Measurements from ENCODE around the gene OPN3.

The OPN3 gene

DNA sequence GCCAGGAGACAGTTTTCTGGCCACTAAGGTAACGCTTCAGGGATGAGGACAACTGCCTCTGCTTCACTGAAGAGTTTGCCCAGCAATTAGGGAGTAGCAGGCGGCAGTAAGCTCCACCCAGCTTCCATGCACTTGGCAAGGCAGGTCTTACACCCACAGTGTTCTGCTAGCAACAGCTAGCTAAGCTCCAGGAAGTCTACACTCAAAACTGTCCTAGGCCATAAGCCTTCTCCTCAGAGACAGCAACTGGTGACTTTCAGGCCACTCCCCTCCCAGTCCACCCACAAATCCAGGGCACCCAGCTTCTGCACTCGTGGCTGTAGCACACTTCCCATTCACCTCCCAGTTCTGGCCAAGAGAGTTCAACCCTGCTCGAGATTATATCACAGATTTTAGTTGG, 60.7 kb downstream of the OPN3 start:
- no peak for DNase-seq

DNA sequence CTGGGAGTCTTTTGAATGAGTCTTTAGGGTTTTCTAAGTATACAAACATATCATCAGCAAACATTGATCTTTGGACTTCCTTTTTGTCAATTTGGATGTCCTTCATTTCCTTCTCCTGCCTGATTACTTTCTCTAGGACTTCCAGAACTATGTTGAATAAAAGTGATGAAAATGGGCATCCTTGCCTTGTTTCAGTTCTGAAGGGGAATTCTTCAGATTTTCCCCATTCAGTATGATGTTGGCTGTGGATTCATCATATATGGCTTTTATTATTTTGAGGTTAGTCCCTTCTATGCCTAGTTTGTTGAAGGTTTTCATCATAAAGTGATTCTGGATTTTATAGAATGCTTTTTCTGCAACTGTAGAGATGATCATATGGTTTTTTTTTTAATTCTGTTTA, 66.0 kb downstream of the OPN3 start:
- no peak for DNase-seq

DNA sequence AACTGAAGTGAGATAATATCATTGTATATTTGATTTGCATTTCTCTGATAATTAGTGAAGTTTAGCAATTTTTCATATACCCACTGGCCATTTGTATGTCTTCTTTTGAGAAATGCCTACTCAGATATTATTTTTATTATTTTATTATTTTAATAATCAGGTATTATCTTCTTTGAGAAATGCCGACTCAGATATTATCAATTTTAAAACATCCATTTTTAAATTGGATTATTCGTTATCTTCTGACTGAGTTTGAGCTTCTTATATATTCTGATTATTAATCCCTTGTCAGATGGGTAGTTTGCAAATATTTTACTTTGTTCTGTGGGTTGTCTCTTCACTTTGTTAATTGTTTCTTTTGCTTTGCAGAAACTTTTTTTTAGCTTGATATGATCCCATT, 70.3 kb downstream of the OPN3 start:
- DNase-seq: no peak

DNA sequence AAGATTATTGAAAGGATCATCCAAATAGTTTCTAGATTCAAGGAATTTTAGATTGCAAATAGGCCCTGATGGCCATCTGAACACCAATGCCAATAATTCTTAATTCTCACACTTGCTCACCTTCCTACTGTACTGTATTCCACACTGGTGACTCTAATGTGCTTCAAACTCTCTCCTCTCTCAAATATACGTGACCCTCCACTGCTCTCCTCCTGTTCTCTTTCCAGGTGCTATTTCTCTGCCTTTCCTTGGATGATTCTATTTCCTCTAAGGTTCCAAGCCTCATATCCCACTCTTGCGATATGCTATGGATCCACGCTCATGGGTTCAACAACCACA, 79.4 kb downstream of the OPN3 start:
- no peak for DNase-seq

DNA sequence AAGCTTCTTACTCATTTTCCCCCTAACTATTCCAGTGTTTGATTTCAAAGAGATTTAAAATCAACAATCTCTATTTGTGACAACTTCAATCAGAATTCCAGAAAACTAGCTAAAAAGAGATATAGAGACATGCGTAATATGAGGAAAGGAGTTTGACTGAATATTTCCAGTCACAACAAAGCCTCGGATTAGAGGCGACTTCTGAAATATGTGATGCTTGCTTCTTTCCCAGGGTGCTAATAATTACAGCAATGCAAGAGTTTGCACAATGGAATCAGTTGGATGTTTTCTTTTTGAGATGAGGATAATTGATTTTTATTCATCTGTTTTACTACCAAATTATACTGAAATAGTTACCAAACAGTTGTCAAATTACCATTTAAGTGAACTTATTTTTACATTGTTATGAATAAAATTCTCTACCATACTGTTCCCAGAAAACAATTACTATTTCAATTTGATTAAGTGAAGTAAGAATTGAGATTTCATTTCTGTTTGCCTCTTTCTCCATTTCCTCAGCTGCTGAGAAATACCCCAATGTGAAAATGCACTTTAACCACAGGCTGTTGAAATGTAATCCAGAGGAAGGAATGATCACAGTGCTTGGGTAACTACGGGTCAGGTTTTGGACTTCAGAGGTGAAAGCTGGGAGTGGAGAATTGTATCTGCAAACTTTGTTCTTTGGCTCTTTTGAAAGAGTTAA, 79.9 kb downstream of the OPN3 start:
- no peak for DNase-seq

DNA sequence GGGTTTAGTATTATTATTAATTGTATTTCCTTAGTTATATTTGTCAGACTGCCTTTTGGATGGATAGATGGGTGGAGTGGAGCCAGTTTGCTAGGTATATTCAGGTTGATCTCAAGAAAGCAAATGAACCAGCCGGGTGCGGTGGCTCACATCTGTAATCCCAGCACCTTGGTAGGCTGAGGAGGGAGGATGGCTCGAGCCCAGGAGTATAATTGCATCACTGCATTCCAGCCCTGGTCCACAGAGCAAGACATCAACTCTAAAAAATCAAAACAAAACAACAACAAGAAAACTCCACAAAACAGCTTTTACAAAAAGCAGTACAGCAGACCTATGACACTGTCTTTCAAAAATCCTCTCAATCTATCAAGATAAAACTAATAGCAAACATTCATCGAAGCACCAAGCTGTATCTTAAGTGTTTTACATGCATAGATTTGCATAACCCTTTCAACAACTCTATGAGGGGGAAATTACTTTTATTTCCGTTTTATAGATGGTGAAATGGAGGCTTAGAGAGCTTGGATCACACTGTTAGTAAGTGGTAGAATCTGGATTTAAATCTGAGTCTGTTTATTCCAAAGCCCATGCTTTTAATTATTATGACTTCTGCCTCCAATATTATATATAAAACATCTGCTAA, 82.5 kb downstream of the OPN3 start:
- DNase-seq: no peak

DNA sequence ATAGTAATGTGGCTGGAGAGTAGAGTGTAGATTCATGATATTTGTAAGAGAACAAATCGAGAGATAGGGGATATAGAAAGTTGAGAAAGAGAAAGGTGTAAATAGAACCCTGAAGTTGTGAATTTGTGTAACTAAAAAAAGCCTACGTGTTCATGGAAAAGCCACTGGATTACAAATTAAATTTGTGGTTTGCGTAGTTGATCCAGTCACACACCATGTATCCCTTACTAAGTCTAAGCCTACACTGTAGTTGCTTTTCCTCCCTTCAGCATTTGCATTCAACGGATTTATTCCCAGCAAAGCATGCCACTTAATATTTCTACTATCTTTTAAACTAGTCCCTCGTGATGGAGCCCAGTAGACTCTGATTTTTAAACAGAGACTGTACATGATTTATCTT, 83.1 kb downstream of the OPN3 start:
- DNase-seq: no peak

DNA sequence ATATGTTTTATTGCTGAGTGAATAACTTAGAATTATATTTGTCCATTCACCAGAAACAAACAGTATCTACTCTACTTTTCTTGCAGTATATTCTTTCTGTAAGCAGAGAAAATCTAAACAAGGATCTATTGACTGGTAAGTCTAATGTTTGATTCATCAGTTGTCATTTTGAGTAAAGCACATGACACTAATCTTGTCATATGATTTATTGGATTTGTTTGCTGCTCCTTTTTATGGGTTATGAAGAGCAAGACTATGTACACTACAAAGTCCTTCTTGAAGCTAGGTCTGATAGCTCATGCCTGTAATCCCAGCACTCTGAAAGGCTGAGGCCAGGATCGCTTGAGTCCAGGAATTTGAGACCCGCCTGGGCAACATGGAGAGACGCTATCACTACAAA, 84.6 kb downstream of the OPN3 start:
- DNase-seq: no peak

DNA sequence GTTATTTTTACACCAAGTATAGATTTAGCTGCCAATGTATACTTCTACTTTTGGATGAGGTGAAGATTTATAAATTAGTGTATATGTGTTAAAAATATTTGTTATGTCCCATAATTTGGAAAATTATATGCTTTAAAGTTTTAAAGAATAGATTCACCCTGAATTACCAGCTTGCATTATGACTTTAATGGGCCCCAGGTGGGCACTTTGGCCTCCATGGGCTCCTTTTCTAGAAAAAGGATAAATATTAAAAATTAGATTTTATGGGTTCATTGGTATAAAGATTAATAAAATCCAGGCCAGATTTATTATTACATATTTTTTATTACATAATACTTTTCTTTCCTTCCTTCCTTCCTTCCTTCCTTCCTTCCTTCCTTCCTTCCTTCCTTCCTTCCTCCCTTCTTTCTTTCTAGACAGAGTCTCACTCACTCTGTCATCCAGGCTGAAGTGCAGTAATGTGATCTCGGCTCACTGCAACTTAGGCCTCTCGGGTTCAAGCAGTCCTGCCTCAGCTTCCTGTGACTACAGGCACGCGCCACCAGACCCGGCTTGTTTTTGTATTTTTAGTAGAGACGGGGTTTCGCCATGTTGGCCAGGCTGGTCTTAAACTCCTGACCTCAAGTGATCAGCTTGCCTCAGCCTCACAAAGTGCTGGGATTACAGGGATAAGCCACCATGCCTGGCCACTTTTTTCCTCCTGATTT, 86.1 kb downstream of the OPN3 start:
- no peak for DNase-seq

DNA sequence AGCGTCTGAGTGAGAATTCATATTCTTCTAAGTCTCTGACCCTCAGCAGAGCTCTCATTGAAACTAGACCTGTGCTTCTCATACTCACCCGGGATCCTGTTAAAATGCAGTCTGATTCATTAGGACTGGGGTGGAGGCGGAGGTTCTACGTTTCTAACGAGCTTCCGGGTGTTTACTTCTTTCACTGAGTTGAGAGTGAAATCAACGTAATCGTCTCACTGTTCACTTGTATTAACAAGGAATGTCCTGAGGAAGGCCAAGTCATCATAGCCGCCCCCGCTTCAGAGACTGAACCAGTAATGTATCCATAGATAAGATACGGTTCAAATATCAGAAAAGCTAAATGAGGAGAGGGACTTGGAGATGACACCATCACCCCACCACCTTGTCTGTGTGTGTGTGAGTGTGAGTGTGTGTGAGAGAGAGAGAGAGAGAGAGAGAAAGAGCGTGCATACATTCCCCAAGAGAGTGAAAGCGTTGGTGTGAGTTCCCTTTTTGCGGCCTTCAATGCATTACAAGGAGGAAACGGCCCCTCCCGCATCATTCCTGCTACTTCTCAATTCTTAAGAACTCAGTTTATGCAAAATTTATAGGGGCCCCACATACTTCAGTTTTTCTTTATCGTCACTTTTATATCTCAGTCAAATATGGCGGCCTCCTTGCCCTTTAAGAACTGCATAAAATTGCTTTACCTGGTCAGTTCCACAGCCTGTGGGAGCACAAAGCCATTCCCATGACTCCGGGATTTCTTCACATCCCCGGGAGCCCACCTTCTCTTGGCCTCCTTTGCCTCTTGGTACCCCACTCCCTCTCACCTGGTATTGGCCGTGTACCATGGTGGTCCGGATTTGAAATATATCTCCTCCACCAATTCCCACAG, 88.2 kb downstream of the OPN3 start:
- DNase-seq: peak; percentile 68

DNA sequence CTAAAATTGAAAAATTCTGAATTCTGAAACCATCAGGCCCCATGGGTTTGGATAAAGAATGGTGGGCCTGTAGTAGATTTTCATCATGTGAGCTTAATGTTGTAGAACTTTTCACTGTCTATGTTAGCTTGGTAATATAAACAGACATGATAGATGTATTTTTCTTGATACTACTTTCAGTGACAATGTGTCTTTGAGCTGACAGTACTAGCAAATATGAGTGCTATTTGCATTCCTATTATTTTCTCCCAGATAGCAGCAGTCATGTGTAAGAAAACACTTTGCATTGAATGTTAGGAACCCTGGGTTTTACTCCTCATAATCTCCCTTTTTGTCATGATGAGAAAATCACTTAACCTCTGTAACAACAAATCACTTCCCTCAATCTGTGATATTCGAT, 89.9 kb downstream of the OPN3 start:
- no peak for DNase-seq

DNA sequence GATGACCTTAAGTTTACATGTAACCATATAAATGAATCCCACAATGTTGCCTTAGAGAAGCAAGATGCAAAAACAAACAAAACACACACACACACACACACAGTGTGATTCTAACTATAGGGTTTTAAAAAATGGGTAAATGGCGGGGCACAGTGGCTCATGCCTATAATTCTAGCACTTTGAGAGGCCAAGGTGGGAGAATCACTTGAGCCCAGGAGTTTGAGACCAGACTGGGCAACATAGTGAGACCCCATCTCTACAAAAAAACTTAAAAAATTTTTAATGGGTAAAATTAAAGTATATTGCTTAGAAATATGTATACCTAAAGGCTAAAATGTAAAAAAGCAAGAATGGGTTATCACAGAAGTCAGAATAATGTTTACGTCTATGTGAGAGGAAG, 92.2 kb downstream of the OPN3 start:
- no peak for DNase-seq
